ENCODE measurements around the gene PRDM5. TPM values are rescaled to one million over a fixed set of nuclear protein-coding genes. Genes with fewer than 3 reads are reported as not detected.

PRDM5 gene
- total and polyA plus RNA-seq, 5 donors from 2014 or later = 0.07 to 0.67 (median 0.11) TPM; not detected in 2

GRCh38 chr4:120798570-120798969, 124.0 kb downstream of the PRDM5 start:
- H3K27me3 Mint-ChIP-seq = no peaks in the 10 kb centered on the region
- peaks cover 0 to 3% (median 0%) of the 10 kb centered on the region in 7 donors for H3K9me3 Mint-ChIP-seq
- H3K4me1 ChIP-seq (ENCODE audit: control insufficient read depth, insufficient read depth, low read length, poor library complexity, severe bottlenecking) = no peaks in the 10 kb centered on the region
- no peaks in the 10 kb centered on the region for H3K9me3 ChIP-seq (ENCODE audit: control insufficient read depth in 2 of 2, low read length in 2 of 2)
- H3K27ac ChIP-seq (ENCODE audit: insufficient read depth, low read length, poor library complexity, severe bottlenecking) = no peak overlapping the region
- no peaks in the 10 kb centered on the region for H3K4me1 Mint-ChIP-seq
- no peak for ATAC-seq (ENCODE audit: low read depth in 2 of 2)
- no peak overlapping the region for H3K4me3 Mint-ChIP-seq
- no peaks in the 10 kb centered on the region for H3K36me3 ChIP-seq (ENCODE audit: control insufficient read depth, insufficient read depth, low read length)
- peaks cover 6% of the 10 kb centered on the region for H3K27me3 ChIP-seq (ENCODE audit: control insufficient read depth, insufficient read depth, low read length)
- H3K36me3 Mint-ChIP-seq = no peaks in the 10 kb centered on the region
- no peak overlapping the region for H3K27ac Mint-ChIP-seq
- no peak for DNase-seq
- H3K4me3 ChIP-seq (ENCODE audit: low read depth, low read length) = no peak overlapping the region

DNA sequence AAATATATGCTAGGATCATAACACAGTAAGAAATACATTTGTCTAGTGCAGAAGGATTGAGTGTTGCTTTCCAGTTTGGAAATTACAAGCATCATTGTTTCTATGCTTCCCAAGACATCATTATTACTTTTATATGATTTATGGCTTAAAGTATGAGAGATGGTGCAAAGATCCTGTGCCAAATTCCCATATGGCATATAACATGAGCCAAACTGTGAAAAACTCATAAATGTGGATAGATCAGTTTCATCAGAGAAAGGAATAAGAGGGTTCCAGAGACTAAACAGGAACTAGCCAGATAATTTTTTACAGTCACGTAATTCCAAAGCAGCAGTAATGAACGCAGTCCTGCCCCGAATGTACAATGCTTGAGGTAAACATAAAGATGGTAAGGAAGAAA, 126.3 kb downstream of the PRDM5 start:
- ATAC-seq (ENCODE audit: low read depth in 2 of 2) = no peak
- H3K36me3 Mint-ChIP-seq = no peaks in the 10 kb centered on the region
- no peak overlapping the region for H3K27ac Mint-ChIP-seq

GRCh38 chr4:120785202-120785601, 137.3 kb downstream of the PRDM5 start:
- H3K27ac Mint-ChIP-seq = no peak overlapping the region
- H3K4me3 ChIP-seq (ENCODE audit: low read depth, low read length) = no peak overlapping the region
- H3K9me3 Mint-ChIP-seq = peaks cover 0 to 1% (median 0%) of the 10 kb centered on the region in 7 donors
- DNase-seq = no peak
- peaks cover 0 to 5% (median 0%) of the 10 kb centered on the region in 4 donors for H3K4me1 Mint-ChIP-seq
- no peaks in the 10 kb centered on the region for H3K36me3 Mint-ChIP-seq
- H3K9me3 ChIP-seq (ENCODE audit: control insufficient read depth in 2 of 2, low read length in 2 of 2) = no peaks in the 10 kb centered on the region
- H3K36me3 ChIP-seq (ENCODE audit: control insufficient read depth, insufficient read depth, low read length) = no peaks in the 10 kb centered on the region
- no peaks in the 10 kb centered on the region for H3K4me1 ChIP-seq (ENCODE audit: control insufficient read depth, insufficient read depth, low read length, poor library complexity, severe bottlenecking)
- no peak for ATAC-seq (ENCODE audit: low read depth in 2 of 2)
- no peak overlapping the region for H3K27ac ChIP-seq (ENCODE audit: insufficient read depth, low read length, poor library complexity, severe bottlenecking)
- no peak overlapping the region for H3K4me3 Mint-ChIP-seq
- no peaks in the 10 kb centered on the region for H3K27me3 Mint-ChIP-seq
- peaks cover 1% of the 10 kb centered on the region for H3K27me3 ChIP-seq (ENCODE audit: control insufficient read depth, insufficient read depth, low read length)

More for the DNA sequence above, 126.3 kb downstream of the PRDM5 start:
- no peaks in the 10 kb centered on the region for H3K36me3 ChIP-seq (ENCODE audit: control insufficient read depth, insufficient read depth, low read length)
- DNase-seq = no peak
- no peaks in the 10 kb centered on the region for H3K9me3 ChIP-seq (ENCODE audit: control insufficient read depth in 2 of 2, low read length in 2 of 2)
- H3K4me3 Mint-ChIP-seq = no peak overlapping the region
- H3K4me1 ChIP-seq (ENCODE audit: control insufficient read depth, insufficient read depth, low read length, poor library complexity, severe bottlenecking) = no peaks in the 10 kb centered on the region
- H3K27ac ChIP-seq (ENCODE audit: insufficient read depth, low read length, poor library complexity, severe bottlenecking) = no peak overlapping the region
- no peak overlapping the region for H3K4me3 ChIP-seq (ENCODE audit: low read depth, low read length)
- peaks cover 4% of the 10 kb centered on the region for H3K27me3 ChIP-seq (ENCODE audit: control insufficient read depth, insufficient read depth, low read length)
- H3K27me3 Mint-ChIP-seq = no peaks in the 10 kb centered on the region
- peaks cover 0 to 7% (median 3%) of the 10 kb centered on the region in 4 donors for H3K4me1 Mint-ChIP-seq
- H3K9me3 Mint-ChIP-seq = peaks cover 0 to 3% (median 0%) of the 10 kb centered on the region in 7 donors

- Histone ChIP-seq H3K9me3 (ENCODE audit: control insufficient read depth in 2 of 2, low read length in 2 of 2) (no peaks in the 10 kb centered on the region), H3K27ac (ENCODE audit: insufficient read depth, low read length, poor library complexity, severe bottlenecking) (no peak overlapping the region), H3K4me3 (ENCODE audit: low read depth, low read length) (no peak overlapping the region), H3K27me3 (ENCODE audit: control insufficient read depth, insufficient read depth, low read length) (no peaks in the 10 kb centered on the region), H3K36me3 (ENCODE audit: control insufficient read depth, insufficient read depth, low read length) (no peaks in the 10 kb centered on the region), H3K4me1 (ENCODE audit: control insufficient read depth, insufficient read depth, low read length, poor library complexity, severe bottlenecking) (no peaks in the 10 kb centered on the region)
- Mint-ChIP-seq H3K9me3 (no peaks in the 10 kb centered on the region), H3K27me3 (peaks cover 5% of the 10 kb centered on the region), H3K36me3 (no peaks in the 10 kb centered on the region), H3K4me3 (no peak overlapping the region), H3K27ac (no peak overlapping the region), H3K4me1 (no peaks in the 10 kb centered on the region)
- no peak for DNase-seq
- no peak for ATAC-seq (ENCODE audit: low read depth in 2 of 2)
These were observed 145.1 kb downstream of the PRDM5 start for GRCh38 chr4:120777459-120777858.

- DNase-seq (no peak), ATAC-seq (ENCODE audit: low read depth in 2 of 2) (no peak)
- H3K4me1 ChIP-seq (ENCODE audit: control insufficient read depth, insufficient read depth, low read length, poor library complexity, severe bottlenecking) = no peaks in the 10 kb centered on the region
- H3K9me3 Mint-ChIP-seq = peaks cover 0 to 2% (median 0%) of the 10 kb centered on the region in 7 donors
- H3K27ac Mint-ChIP-seq = no peak overlapping the region
- no peak overlapping the region for H3K27ac ChIP-seq (ENCODE audit: insufficient read depth, low read length, poor library complexity, severe bottlenecking)
- H3K27me3 Mint-ChIP-seq = peaks cover 5% of the 10 kb centered on the region
- no peaks in the 10 kb centered on the region for H3K4me1 Mint-ChIP-seq
- no peak overlapping the region for H3K4me3 ChIP-seq (ENCODE audit: low read depth, low read length)
- H3K27me3 ChIP-seq (ENCODE audit: control insufficient read depth, insufficient read depth, low read length) = no peaks in the 10 kb centered on the region
- no peaks in the 10 kb centered on the region for H3K36me3 Mint-ChIP-seq
- H3K36me3 ChIP-seq (ENCODE audit: control insufficient read depth, insufficient read depth, low read length) = no peaks in the 10 kb centered on the region
- H3K9me3 ChIP-seq (ENCODE audit: control insufficient read depth in 2 of 2, low read length in 2 of 2) = no peaks in the 10 kb centered on the region
- no peak overlapping the region for H3K4me3 Mint-ChIP-seq
These were observed 147.1 kb downstream of the PRDM5 start for GRCh38 chr4:120775431-120775830.

DNA sequence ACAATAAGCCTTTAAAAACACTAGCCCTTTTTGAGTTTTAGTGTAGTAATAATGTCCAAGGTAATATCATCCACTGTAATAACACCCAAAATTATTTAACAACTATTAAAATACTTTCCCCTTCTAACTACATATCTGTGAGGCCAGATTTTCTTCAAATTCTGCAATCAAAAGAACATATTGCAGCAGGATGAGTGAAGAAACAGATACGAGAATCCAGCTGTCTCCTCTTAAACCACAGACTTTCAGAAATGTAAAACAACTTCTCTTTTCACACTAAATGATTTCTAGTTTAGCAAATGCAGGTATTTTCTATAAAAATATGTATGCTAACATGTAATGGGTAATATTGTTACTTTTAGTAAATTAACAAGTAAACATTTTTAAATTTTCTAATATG, 148.9 kb downstream of the PRDM5 start:
- Histone ChIP-seq H3K4me1 (ENCODE audit: control insufficient read depth, insufficient read depth, low read length, poor library complexity, severe bottlenecking) (no peaks in the 10 kb centered on the region), H3K9me3 (ENCODE audit: control insufficient read depth in 2 of 2, low read length in 2 of 2) (no peaks in the 10 kb centered on the region), H3K4me3 (ENCODE audit: low read depth, low read length) (no peak overlapping the region), H3K36me3 (ENCODE audit: control insufficient read depth, insufficient read depth, low read length) (no peaks in the 10 kb centered on the region), H3K27ac (ENCODE audit: insufficient read depth, low read length, poor library complexity, severe bottlenecking) (no peak overlapping the region), H3K27me3 (ENCODE audit: control insufficient read depth, insufficient read depth, low read length) (no peaks in the 10 kb centered on the region)
- DNase-seq = no peak
- Mint-ChIP-seq H3K4me1 (no peaks in the 10 kb centered on the region), H3K27me3 (peaks cover 5% of the 10 kb centered on the region), H3K36me3 (no peaks in the 10 kb centered on the region), H3K27ac (no peak overlapping the region), H3K9me3 (peaks cover 0 to 3% (median 0%) of the 10 kb centered on the region in 7 donors), H3K4me3 (no peak overlapping the region)
- ATAC-seq (ENCODE audit: low read depth in 2 of 2) = no peak

DNA sequence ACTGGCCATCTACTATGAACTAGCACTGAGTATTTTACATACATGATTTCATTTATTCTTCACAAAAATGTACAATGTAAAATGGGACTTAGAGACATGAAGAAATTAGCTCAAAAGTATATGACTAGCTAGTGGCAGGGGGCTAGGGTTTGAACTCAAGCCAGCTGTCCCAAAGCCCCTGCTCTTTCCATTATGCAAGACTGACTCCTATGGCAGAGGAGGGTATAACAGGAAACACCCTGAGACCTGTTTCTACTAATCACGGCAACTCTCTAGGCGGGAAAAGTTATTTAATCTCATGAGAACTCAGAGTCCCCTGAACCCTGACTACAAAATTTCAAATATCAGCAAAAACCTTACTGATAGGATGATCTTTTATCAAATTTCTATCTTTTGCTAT, 150.6 kb downstream of the PRDM5 start:
- Mint-ChIP-seq H3K4me3 (no peak overlapping the region), H3K36me3 (no peaks in the 10 kb centered on the region), H3K27me3 (peaks cover 11% of the 10 kb centered on the region)

DNA sequence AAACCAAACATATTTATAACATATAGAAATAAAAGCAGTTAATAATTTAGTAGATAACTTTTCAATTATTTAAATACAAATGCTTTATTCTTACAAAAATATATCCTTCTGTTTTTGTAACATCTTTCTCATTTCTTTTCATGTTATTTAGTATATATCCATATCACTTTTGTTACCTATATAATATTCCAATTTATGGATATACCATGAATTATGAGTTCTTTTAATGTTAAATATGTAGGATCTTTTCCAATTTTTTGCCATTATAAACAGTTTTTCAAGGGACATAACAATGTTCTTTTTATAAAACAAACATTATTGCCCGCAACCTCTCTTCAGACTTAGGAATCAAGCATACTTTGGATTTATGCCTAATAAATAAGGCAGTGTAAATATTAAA, 151.6 kb downstream of the PRDM5 start:
- H3K9me3 Mint-ChIP-seq = peaks cover 0 to 7% (median 3%) of the 10 kb centered on the region in 7 donors
- H3K27me3 Mint-ChIP-seq = peaks cover 6% of the 10 kb centered on the region
- Histone ChIP-seq H3K27ac (ENCODE audit: insufficient read depth, low read length, poor library complexity, severe bottlenecking) (no peak overlapping the region), H3K4me1 (ENCODE audit: control insufficient read depth, insufficient read depth, low read length, poor library complexity, severe bottlenecking) (no peaks in the 10 kb centered on the region), H3K9me3 (ENCODE audit: control insufficient read depth in 2 of 2, low read length in 2 of 2) (no peaks in the 10 kb centered on the region), H3K36me3 (ENCODE audit: control insufficient read depth, insufficient read depth, low read length) (no peaks in the 10 kb centered on the region), H3K4me3 (ENCODE audit: low read depth, low read length) (no peak overlapping the region), H3K27me3 (ENCODE audit: control insufficient read depth, insufficient read depth, low read length) (no peaks in the 10 kb centered on the region)
- no peak overlapping the region for H3K27ac Mint-ChIP-seq
- no peak for DNase-seq
- H3K4me3 Mint-ChIP-seq = no peak overlapping the region
- H3K4me1 Mint-ChIP-seq = no peaks in the 10 kb centered on the region
- ATAC-seq (ENCODE audit: low read depth in 2 of 2) = no peak
- H3K36me3 Mint-ChIP-seq = no peaks in the 10 kb centered on the region

More for the DNA sequence above, 150.6 kb downstream of the PRDM5 start:
- Mint-ChIP-seq H3K4me1 (no peaks in the 10 kb centered on the region), H3K27ac (no peak overlapping the region), H3K9me3 (peaks cover 0 to 7% (median 0%) of the 10 kb centered on the region in 7 donors)
- ATAC-seq (ENCODE audit: low read depth in 2 of 2) (no peak), DNase-seq (no peak)
- Histone ChIP-seq H3K4me3 (ENCODE audit: low read depth, low read length) (no peak overlapping the region), H3K9me3 (ENCODE audit: control insufficient read depth in 2 of 2, low read length in 2 of 2) (no peaks in the 10 kb centered on the region), H3K36me3 (ENCODE audit: control insufficient read depth, insufficient read depth, low read length) (no peaks in the 10 kb centered on the region), H3K27ac (ENCODE audit: insufficient read depth, low read length, poor library complexity, severe bottlenecking) (no peak overlapping the region), H3K4me1 (ENCODE audit: control insufficient read depth, insufficient read depth, low read length, poor library complexity, severe bottlenecking) (no peaks in the 10 kb centered on the region), H3K27me3 (ENCODE audit: control insufficient read depth, insufficient read depth, low read length) (no peaks in the 10 kb centered on the region)

Data from CD4-positive, CD25-positive, alpha-beta regulatory T cell (primary cell).